Mammary epithelial cell (primary cell): ENCODE data around the gene MORN1.

Experiments
- EZH2 ChIP-seq: IDR thresholded peaks from 2 replicates; pipeline ENCODE4 v1.6.1; 2012; ENCODE audit warnings: low read length, inconsistent platforms, borderline replicate concordance
- TF ChIP-seq, protein P1 (sequence below), 2 donors: IDR thresholded peaks in 1 of 2; conservative IDR thresholded peaks in 1 of 2; 2 replicates each; pipeline ENCODE4 v1.5.1; 2011 to 2012; ENCODE audit warnings: inconsistent platforms in 2 of 2, low read length in 2 of 2, mild to moderate bottlenecking in 2 of 2, control low read depth in 1 of 2, low read depth in 1 of 2; ENCODE audit not compliant: insufficient read depth in 1 of 2; ENCODE audit errors: extremely low read depth in 1 of 2

DNA sequence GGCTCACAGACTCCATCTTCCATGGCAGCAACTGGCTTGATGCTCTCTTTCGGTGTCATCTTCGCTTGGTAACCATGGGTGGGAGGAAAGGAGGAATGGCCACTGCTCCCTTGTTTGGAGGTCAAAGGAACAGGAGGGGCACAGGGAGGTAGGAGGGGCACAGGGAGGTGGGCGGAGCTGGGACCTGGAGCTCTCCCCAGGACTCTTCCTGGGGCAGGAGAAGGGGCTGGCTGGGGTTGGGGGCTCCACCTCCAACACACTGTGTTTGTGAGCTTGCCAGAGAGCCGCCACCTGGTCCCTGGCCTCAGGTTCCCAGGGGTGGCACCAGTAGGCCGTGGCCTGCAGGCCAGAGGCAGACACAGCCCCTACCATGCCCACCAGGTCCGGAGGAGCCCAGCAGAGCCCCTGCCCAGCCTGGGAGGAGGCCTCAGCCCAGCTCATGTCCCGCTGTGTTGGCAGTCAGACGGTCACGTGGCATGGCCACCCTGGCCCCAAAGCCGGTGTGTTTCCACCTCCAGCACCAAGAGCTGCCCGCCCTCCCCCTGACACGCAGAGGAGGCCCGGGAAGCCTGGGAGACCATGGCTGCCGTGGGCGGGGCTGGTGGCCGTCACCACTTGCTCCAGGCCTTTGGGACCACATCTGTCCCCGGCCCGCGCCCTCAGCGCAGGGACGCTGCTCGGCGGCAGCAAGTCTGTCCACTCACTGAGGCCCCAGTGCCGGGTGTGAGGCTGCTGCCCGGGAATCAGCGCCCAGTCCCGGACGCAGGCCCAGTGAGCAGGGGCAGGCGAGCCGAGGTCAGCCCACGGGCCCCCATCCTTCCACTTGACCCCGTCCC is 73.9 kb downstream of the MORN1 start:
- TF ChIP-seq, protein P1, sequence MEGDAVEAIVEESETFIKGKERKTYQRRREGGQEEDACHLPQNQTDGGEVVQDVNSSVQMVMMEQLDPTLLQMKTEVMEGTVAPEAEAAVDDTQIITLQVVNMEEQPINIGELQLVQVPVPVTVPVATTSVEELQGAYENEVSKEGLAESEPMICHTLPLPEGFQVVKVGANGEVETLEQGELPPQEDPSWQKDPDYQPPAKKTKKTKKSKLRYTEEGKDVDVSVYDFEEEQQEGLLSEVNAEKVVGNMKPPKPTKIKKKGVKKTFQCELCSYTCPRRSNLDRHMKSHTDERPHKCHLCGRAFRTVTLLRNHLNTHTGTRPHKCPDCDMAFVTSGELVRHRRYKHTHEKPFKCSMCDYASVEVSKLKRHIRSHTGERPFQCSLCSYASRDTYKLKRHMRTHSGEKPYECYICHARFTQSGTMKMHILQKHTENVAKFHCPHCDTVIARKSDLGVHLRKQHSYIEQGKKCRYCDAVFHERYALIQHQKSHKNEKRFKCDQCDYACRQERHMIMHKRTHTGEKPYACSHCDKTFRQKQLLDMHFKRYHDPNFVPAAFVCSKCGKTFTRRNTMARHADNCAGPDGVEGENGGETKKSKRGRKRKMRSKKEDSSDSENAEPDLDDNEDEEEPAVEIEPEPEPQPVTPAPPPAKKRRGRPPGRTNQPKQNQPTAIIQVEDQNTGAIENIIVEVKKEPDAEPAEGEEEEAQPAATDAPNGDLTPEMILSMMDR (conservative IDR thresholded peaks at IDR 0.05 in 1 of 2, IDR thresholded peaks at IDR 0.05 in 1 of 2; ENCODE audit: extremely low read depth in 1 of 2, insufficient read depth in 1 of 2, low read depth in 1 of 2, low read length in 2 of 2), result no peak
- TF ChIP-seq EZH2, result no peak
